ENCODE data around the gene SEMA6B.

The SEMA6B gene

GRCh38 chr19:4493104-4493928, 66.2 kb downstream of the SEMA6B start:
- no peak for DNase-seq (ENCODE audit: low read depth)
